K562 (cell line): Measurements from ENCODE around the gene DAB1. TPM values are rescaled to one million over a fixed set of nuclear protein-coding genes. Genes with fewer than 3 reads are reported as not detected.

Experiments used
- ATAC-seq: fragments of 200-7000 bp; cut with Tn5 transposase; 3 replicates; pipeline ENCODE4 v1.9.1; 2020; ENCODE audit warnings: moderate library complexity
- BruUV-seq: library from RNA; stranded (reverse); fragments of 400-500 nt; replicated peaks from 2 replicates; lab custom pipeline; 2021; lab: Mats Ljungman, UMichigan
- CTCF ChIA-PET: fragments of 300-600 bp; formaldehyde crosslinking; extraction: SDS; loops from one replicate; lab custom pipeline; 2021; ENCODE audit warnings: low intra/inter-chr PET ratio; lab: Yijun Ruan, JAX
- POLR2A ChIA-PET: fragments of 300-600, 350-650 bp; sonication (Branson Sonifier 250); formaldehyde crosslinking; extraction: SDS; loops from one replicate; lab custom pipeline; 2021; ENCODE audit warnings: antibody characterized with exemption, inconsistent platforms; lab: Yijun Ruan, JAX
- DNase-seq, 4 experiments: peaks; one replicate each; pipeline versions ENCODE4 v3.0.0 to v3.0.0-alpha.2; 2011 to 2018; ENCODE audit warnings: low spot score in 3 of 4, mixed read lengths in 3 of 4; ENCODE audit errors: extremely low read depth in 1 of 4
- FAIRE-seq: peaks from 2 replicates; lab custom pipeline; 2011; peaks lifted over from hg19 to GRCh38; lab: Jason Lieb, UNC
- H2AFZ ChIP-seq: 2 replicates; pipeline ENCODE4 v1.6.0; 2011; ENCODE audit warnings: low read depth, low read length, control low read depth, inconsistent platforms
- H3K27ac ChIP-seq: fragments of 200-600 bp; 3 replicates; pipeline ENCODE4 v1.8.0; 2011; ENCODE audit warnings: low read depth, mild to moderate bottlenecking, control low read depth, inconsistent platforms, low read length, moderate library complexity, mixed read lengths; ENCODE audit errors: extremely low read depth
- H3K27me3 ChIP-seq, 2 experiments: fragments of 300-600 bp in 1 of 2; 2 replicates in 1 of 2; 3 replicates in 1 of 2; pipeline versions ENCODE4 v1.6.0 to v1.8.0; 2011; ENCODE audit warnings: inconsistent platforms in 2 of 2, low read length in 2 of 2, mild to moderate bottlenecking in 1 of 2, mixed read lengths in 1 of 2, moderate library complexity in 1 of 2; ENCODE audit not compliant: control insufficient read depth in 2 of 2, insufficient read depth in 2 of 2
- H3K36me3 ChIP-seq: fragments of 300-600 bp; 3 replicates; pipeline ENCODE4 v1.8.0; 2011; ENCODE audit warnings: mild to moderate bottlenecking, low read length, inconsistent platforms; ENCODE audit not compliant: control insufficient read depth, insufficient read depth
- H3K4me1 ChIP-seq, 2 experiments: fragments of 200-600 bp in 1 of 2; replicated peaks in 1 of 2; 2 replicates in 1 of 2; 3 replicates in 1 of 2; pipeline versions ENCODE4 v1.5.1 to v1.8.0; 2011; ENCODE audit warnings: inconsistent platforms in 2 of 2, low read length in 2 of 2, mild to moderate bottlenecking in 1 of 2, mixed read lengths in 1 of 2, moderate library complexity in 1 of 2; ENCODE audit not compliant: control insufficient read depth in 2 of 2, insufficient read depth in 2 of 2
- H3K4me2 ChIP-seq: 2 replicates; pipeline ENCODE4 v1.6.1; 2011; ENCODE audit warnings: low read length, control low read depth, inconsistent platforms, mixed read lengths; ENCODE audit not compliant: insufficient read depth
- H3K4me3 ChIP-seq: fragments of 200-600 bp; sonication (generic), shearing (Covaris generic); 2 replicates; pipeline ENCODE4 v1.5.1; 2016; ENCODE audit warnings: control low read depth, inconsistent platforms
- H3K79me2 ChIP-seq: fragments of 200-600 bp; 3 replicates; pipeline ENCODE4 v1.8.0; 2011; ENCODE audit warnings: low read length, inconsistent platforms; ENCODE audit not compliant: control insufficient read depth, insufficient read depth
- H3K9ac ChIP-seq, 2 experiments: 2 replicates each; pipeline versions ENCODE4 v1.6.0 to v1.6.1; 2011; ENCODE audit warnings: low read depth in 2 of 2, low read length in 2 of 2, control low read depth in 1 of 2, inconsistent platforms in 1 of 2, mild to moderate bottlenecking in 1 of 2, mixed read lengths in 1 of 2; ENCODE audit not compliant: insufficient read depth in 1 of 2
- H3K9me1 ChIP-seq: one replicate; pipeline ENCODE4 v1.6.0; 2011; ENCODE audit warnings: inconsistent platforms, mild to moderate bottlenecking, low read length, moderate library complexity; ENCODE audit not compliant: control insufficient read depth, insufficient read depth
- H3K9me3 ChIP-seq: replicated peaks from 2 replicates; pipeline ENCODE4 v1.5.1; 2011; ENCODE audit warnings: low read depth, low read length, inconsistent platforms; ENCODE audit not compliant: control insufficient read depth, insufficient read depth
- H4K20me1 ChIP-seq: replicated peaks from 2 replicates; pipeline ENCODE4 v1.6.1; 2011; ENCODE audit warnings: low read length, inconsistent platforms, mixed read lengths; ENCODE audit not compliant: control insufficient read depth, insufficient read depth
- CBFA2T2 ChIP-seq: fragments of 450-650 bp; conservative IDR thresholded peaks from 2 replicates; pipeline ENCODE4 v1.6.1; 2017; ENCODE audit warnings: mild to moderate bottlenecking
- ETV1 ChIP-seq: fragments of 450-650 bp; conservative IDR thresholded peaks from 2 replicates; pipeline ENCODE4 v1.6.1; 2016; ENCODE audit warnings: missing genetic modification characterization, control low read depth, low read depth, missing compliant biosample characterization
- GATAD2A ChIP-seq: fragments of 450-650 bp; IDR thresholded peaks from 2 replicates; pipeline ENCODE4 v1.6.1; 2017
- HDAC8 ChIP-seq: fragments of 450-650 bp; IDR thresholded peaks from 2 replicates; pipeline ENCODE4 v1.6.1; 2016; ENCODE audit warnings: mild to moderate bottlenecking, missing genetic modification characterization, moderate library complexity, missing compliant biosample characterization
- KLF16 ChIP-seq: IDR thresholded peaks from 2 replicates; pipeline ENCODE4 v1.6.1; 2016; ENCODE audit warnings: antibody characterized with exemption
- SMAD1 ChIP-seq: fragments of 150-350 bp; IDR thresholded peaks from 2 replicates; pipeline ENCODE4 v1.6.1; 2014; ENCODE audit warnings: low read length, low read depth; ENCODE audit not compliant: partially characterized antibody
- ZNF24 ChIP-seq: fragments of 450-650 bp; IDR thresholded peaks from 2 replicates; pipeline ENCODE4 v1.6.1; 2016
- ZNF551 ChIP-seq: fragments of 250-450 bp; sonication (Bioruptor Pico); IDR thresholded peaks from 2 replicates; pipeline ENCODE4 v1.5.0; 2021; ENCODE audit warnings: mild to moderate bottlenecking, moderate library complexity
- WGBS: fragments of 100-300 bp; shearing (Covaris generic); methylation state at CpG from one replicate; pipeline ENCODE4 v1.1.6; 2016; ENCODE audit warnings: low coverage, mixed read lengths; ENCODE audit not compliant: insufficient coverage; ENCODE audit errors: missing lambda C conversion rate; 5-methylcytosine and 5-hydroxymethylcytosine counted together
- in situ Hi-C: fragments of 300-500 bp; cut with MboI; formaldehyde crosslinking; loops from 4 replicates; pipeline ENCODE4 v1.15.0; 2018; ENCODE audit warnings: inconsistent platforms, mixed read lengths
- intact Hi-C: fragments of 100-400 bp; cut with micrococcal nuclease; formaldehyde crosslinking; loops from 2 replicates; pipeline ENCODE4 v1.14.2; 2022
- polyA plus RNA-seq, 8 experiments: library from polyadenylated mRNA; depleted of rRNA in 4 of 8; stranded (reverse) in 5 of 8; unstranded in 3 of 8; fragments of >200 nt; fragmentation: Nextera tagmentation in 2 of 8; fragmentation: Illumina TruSeq in 1 of 8; extraction: Ambion mirVana in 2 of 8; extraction: Trizol in 1 of 8; gene quantifications; 2 replicates each; pipeline versions ENCODE4 v1.2.1 to v1.2.3, GENCODE V29; 2011 to 2014; ENCODE audit warnings: inconsistent platforms in 1 of 8, missing spikeins in 1 of 8
- total RNA-seq, 7 experiments: library from RNA; depleted of rRNA in 6 of 7; stranded (reverse); fragments of >200 nt in 6 of 7; fragmentation: Illumina TruSeq in 2 of 7; extraction: Trizol in 2 of 7; gene quantifications; 2 replicates each; pipeline versions ENCODE4 v1.2.1 to v1.2.3, GENCODE V29; 2011 to 2021; ENCODE audit warnings: low replicate concordance in 1 of 7
- TF ChIP-seq, protein P1 (sequence below): fragments of 200-400 bp; formaldehyde crosslinking; IDR thresholded peaks from 2 replicates; pipeline ENCODE4 v1.6.1; 2017; ENCODE audit warnings: mild to moderate bottlenecking, low read depth, low read length, moderate library complexity

Gene DAB1
- total and polyA plus RNA-seq, 9 of the 15 experiments (the other 6 are each of a cell fraction or from before 2014, with no cell fraction given) = not detected

DNA sequence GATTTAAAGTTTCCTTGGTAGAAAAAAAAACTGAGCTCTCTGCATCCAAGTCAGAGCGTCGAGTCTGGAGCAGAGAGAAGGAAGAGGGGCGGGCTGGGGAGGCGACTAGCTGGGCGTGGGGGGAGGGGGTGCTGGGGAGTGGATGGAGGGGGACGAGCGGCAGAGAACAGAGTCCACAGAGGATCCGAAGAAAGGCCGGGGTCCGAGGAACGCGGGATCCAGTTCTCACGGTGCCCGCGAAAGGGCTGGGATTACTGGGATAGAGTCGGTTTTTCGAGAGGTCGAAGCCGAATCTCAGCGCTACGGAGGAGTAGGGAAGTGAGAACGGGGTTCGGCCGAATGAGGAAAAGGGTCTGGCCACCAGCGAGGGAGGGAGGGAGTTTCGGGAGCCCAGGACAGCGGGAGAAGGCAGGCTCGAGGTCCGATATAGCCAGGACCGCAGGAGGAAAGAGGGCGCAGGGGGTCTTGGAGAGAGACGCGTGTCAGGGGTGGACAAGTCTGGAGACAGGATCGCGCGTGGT lies 665 bp downstream of the DAB1 start:
- H3K4me3 ChIP-seq = no peak overlapping the region
- no peaks in the 10 kb centered on the region for H3K9me1 ChIP-seq
- H3K27ac ChIP-seq = no peak overlapping the region
- ATAC-seq (no peak), DNase-seq (no peak), FAIRE-seq (no peak)
- in situ Hi-C loops = no loop called here
- H3K4me2 ChIP-seq = no peak overlapping the region
- no peaks in the 10 kb centered on the region for H3K36me3 ChIP-seq
- no TSS peak for BruUV-seq
- H3K9ac ChIP-seq = no peak overlapping the region
- intact Hi-C loops = no loop called here
- no peaks in the 10 kb centered on the region for H4K20me1 ChIP-seq
- WGBS = 8% methylated on average over 19 of the region's 36 CpGs
- no peaks in the 10 kb centered on the region for H3K79me2 ChIP-seq
- H3K27me3 ChIP-seq = peaks cover 0 to 26% of the 10 kb centered on the region in 2 experiments; a peak in 3 of 5 replicates
- no peaks in the 10 kb centered on the region for H3K9me3 ChIP-seq
- H2AFZ ChIP-seq = no peak overlapping the region
- TF ChIP-seq GATAD2A (no peak), SMAD1 (no peak), KLF16 (no peak), ZNF551 (CRISPR knock-in tag) (no peak), ZNF24 (no peak), ETV1 (no peak), HDAC8 (no peak), CBFA2T2 (no peak)
- TF ChIP-seq, protein P1, sequence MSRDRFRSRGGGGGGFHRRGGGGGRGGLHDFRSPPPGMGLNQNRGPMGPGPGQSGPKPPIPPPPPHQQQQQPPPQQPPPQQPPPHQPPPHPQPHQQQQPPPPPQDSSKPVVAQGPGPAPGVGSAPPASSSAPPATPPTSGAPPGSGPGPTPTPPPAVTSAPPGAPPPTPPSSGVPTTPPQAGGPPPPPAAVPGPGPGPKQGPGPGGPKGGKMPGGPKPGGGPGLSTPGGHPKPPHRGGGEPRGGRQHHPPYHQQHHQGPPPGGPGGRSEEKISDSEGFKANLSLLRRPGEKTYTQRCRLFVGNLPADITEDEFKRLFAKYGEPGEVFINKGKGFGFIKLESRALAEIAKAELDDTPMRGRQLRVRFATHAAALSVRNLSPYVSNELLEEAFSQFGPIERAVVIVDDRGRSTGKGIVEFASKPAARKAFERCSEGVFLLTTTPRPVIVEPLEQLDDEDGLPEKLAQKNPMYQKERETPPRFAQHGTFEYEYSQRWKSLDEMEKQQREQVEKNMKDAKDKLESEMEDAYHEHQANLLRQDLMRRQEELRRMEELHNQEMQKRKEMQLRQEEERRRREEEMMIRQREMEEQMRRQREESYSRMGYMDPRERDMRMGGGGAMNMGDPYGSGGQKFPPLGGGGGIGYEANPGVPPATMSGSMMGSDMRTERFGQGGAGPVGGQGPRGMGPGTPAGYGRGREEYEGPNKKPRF = no peak
- peaks cover 0 to 7% of the 10 kb centered on the region in 2 experiments; a peak in 2 of 5 replicates for H3K4me1 ChIP-seq
- POLR2A ChIA-PET = no interaction called here
- CTCF ChIA-PET = no interaction called here
